ENCODE measurements around the gene FAM83C. TPM values are rescaled to one million over a fixed set of nuclear protein-coding genes. Genes with fewer than 3 reads are reported as not detected.

The FAM83C gene
- total and polyA plus RNA-seq, 9 of the 15 experiments (the other 6 are each of a cell fraction or from before 2014, with no cell fraction given) = not detected

DNA sequence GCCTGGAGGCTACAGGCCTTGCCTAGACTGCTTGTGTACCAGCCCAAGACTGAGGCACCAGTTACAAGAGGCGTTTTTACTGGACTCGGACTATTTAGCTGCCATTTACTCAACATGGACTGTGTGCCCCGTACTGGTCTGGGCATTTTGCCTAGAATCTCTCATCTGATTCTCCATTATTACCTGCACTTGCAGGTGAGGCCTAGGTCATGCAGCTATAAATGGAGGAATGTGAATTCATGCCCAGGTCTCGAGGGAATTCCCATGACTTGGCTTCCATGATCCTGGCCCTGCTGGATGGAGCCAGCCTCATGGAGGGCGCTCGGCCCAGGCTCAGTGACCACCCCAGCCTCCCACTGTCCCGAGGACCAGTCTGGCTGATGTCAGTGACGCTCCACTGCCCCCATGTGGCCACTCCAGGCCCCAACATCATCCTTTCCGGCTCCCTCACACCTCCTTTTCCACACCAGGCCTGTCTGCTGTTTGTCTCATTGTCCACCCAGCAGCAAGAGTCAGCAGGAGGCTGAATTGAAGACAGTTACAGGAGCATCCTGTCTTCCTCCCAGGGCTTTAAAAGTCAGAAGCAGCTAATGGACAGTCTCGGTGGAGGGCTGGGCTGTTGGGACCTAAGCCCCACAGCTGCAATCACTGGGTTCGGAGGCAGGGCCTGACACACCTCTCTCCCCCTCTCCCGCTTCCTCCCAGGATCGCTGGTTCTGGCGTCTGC is 23.0 kb downstream of the FAM83C start (continued):
- peak; percentile 61 to 83 for TF ChIP-seq RAD21 (CRISPR knock-in tag; conservative IDR thresholded peaks at IDR 0.05 in 1 of 2, IDR thresholded peaks at IDR 0.05 in 1 of 2)
- TF ChIP-seq EGR1 (conservative IDR thresholded peaks at IDR 0.05) = no peak
- TF ChIP-seq JUND (IDR thresholded peaks at IDR 0.05; ENCODE audit: borderline replicate concordance, low read depth, low read length) = 0 out of 2 replicates have a peak, but pooled peaks have one; percentile 31
- no peak; the same call in 2 of the 3 replicates for TF ChIP-seq JUND (tag; IDR thresholded peaks at IDR 0.05; ENCODE audit: borderline replicate concordance, low read depth, low read length)
- no peak for TF ChIP-seq RAD51 (IDR thresholded peaks at IDR 0.05; ENCODE audit: borderline replicate concordance, low read depth)
- TF ChIP-seq, protein P1, sequence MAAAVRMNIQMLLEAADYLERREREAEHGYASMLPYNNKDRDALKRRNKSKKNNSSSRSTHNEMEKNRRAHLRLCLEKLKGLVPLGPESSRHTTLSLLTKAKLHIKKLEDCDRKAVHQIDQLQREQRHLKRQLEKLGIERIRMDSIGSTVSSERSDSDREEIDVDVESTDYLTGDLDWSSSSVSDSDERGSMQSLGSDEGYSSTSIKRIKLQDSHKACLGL (CRISPR knock-in tag; IDR thresholded peaks at IDR 0.05; ENCODE audit: borderline replicate concordance, poor library complexity, severe bottlenecking) = no peak
- TF ChIP-seq ZNF655 (CRISPR knock-in tag; IDR thresholded peaks at IDR 0.05) = no peak
- TF ChIP-seq YY1 (IDR thresholded peaks at IDR 0.05; ENCODE audit: borderline replicate concordance in 1 of 3, control insufficient read depth in 1 of 3, extremely low read depth in 1 of 3, insufficient read depth in 3 of 3, insufficient read length in 1 of 3, insufficient replicate concordance in 2 of 3, low read depth in 1 of 3, low read length in 2 of 3) = no peak
- TF ChIP-seq GABPA (tag; conservative IDR thresholded peaks at IDR 0.05; ENCODE audit: low read depth) = no peak
- no peak for TF ChIP-seq KDM1A (IDR thresholded peaks at IDR 0.05)
- TF ChIP-seq KAT7 (CRISPR knock-in tag; IDR thresholded peaks at IDR 0.05; ENCODE audit: borderline replicate concordance) = no peak
- no peak for TF ChIP-seq SREBF2 (CRISPR knock-in tag; IDR thresholded peaks at IDR 0.05)
- TF ChIP-seq HNRNPH1 (optimal IDR thresholded peaks at IDR 0.05; ENCODE audit: low read depth, low read length) = no peak
- TF ChIP-seq, protein P2, sequence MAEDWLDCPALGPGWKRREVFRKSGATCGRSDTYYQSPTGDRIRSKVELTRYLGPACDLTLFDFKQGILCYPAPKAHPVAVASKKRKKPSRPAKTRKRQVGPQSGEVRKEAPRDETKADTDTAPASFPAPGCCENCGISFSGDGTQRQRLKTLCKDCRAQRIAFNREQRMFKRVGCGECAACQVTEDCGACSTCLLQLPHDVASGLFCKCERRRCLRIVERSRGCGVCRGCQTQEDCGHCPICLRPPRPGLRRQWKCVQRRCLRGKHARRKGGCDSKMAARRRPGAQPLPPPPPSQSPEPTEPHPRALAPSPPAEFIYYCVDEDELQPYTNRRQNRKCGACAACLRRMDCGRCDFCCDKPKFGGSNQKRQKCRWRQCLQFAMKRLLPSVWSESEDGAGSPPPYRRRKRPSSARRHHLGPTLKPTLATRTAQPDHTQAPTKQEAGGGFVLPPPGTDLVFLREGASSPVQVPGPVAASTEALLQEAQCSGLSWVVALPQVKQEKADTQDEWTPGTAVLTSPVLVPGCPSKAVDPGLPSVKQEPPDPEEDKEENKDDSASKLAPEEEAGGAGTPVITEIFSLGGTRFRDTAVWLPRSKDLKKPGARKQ (CRISPR knock-in tag; IDR thresholded peaks at IDR 0.05) = no peak
- no peak for TF ChIP-seq ETS2 (tag; IDR thresholded peaks at IDR 0.05; ENCODE audit: borderline replicate concordance, poor library complexity, severe bottlenecking)
- TF ChIP-seq, protein P3, sequence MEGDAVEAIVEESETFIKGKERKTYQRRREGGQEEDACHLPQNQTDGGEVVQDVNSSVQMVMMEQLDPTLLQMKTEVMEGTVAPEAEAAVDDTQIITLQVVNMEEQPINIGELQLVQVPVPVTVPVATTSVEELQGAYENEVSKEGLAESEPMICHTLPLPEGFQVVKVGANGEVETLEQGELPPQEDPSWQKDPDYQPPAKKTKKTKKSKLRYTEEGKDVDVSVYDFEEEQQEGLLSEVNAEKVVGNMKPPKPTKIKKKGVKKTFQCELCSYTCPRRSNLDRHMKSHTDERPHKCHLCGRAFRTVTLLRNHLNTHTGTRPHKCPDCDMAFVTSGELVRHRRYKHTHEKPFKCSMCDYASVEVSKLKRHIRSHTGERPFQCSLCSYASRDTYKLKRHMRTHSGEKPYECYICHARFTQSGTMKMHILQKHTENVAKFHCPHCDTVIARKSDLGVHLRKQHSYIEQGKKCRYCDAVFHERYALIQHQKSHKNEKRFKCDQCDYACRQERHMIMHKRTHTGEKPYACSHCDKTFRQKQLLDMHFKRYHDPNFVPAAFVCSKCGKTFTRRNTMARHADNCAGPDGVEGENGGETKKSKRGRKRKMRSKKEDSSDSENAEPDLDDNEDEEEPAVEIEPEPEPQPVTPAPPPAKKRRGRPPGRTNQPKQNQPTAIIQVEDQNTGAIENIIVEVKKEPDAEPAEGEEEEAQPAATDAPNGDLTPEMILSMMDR (IDR thresholded peaks at IDR 0.05 in 2 of 3, conservative IDR thresholded peaks at IDR 0.05 in 1 of 3; ENCODE audit: insufficient read depth in 2 of 3, low read depth in 1 of 3, low read length in 3 of 3) = peak; percentile 85 to 93 (median 90)
- TF ChIP-seq ZNF445 (CRISPR knock-in tag; IDR thresholded peaks at IDR 0.05; ENCODE audit: low read depth) = no peak
- TF ChIP-seq ELF2 (CRISPR knock-in tag; IDR thresholded peaks at IDR 0.05) = no peak
- TF ChIP-seq CC2D1A (IDR thresholded peaks at IDR 0.05) = 0 out of 2 replicates have a peak, but pooled peaks have one; percentile 34
- no peak for TF ChIP-seq SRSF9 (IDR thresholded peaks at IDR 0.05; ENCODE audit: borderline replicate concordance, low read depth, low read length)
- no peak for TF ChIP-seq ATF1 (CRISPR knock-in tag; IDR thresholded peaks at IDR 0.05)
- peak; percentile 45; the same call in 1 of the 2 replicates for TF ChIP-seq ATF1 (tag; IDR thresholded peaks at IDR 0.05)
